ENCODE measurements around the gene TMEM222.

Gene TMEM222

DNA sequence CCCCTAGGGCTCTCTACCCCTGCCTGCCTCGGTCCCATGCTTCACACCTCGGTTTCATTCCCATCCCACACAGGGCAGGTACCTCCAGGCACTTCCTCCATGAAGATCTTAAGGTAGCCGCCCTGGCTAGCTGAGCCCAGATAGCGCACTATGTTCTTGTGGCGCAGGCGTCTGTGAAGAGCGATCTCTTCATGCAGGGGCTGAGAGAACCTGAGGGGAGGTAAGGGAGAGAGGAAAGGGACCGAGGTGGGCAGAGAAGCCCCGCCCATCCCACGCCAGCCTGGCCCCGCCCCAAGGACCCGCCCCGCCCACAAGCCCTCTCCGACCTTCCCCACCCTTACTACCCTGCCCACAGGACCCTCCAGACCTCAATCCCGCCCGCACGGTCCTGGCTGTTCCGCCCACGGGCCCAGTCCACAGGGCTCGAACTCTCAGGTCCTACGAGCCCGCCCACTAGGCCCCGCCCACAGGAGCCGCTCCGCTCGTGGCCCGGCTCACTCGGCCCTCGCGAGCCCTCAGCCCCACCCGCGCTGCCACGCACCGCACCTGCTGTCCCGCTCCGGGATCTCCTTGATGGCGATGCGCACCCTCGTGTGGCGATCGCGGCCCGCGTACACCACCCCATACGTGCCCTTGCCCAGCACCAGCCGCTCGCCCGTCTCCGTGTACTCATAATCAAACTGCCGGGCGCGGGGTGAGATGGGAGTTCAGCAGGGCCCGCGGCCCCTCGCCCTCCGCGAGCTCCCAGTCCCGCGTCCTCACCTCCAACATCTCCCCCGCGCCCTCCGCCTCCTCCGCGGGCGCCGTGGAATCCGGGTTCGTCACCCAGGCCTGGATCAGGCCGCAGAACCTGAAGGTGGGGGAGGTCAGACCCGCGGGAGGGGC is 38.4 kb downstream of the TMEM222 start:
- Mint-ChIP-seq H3K9me3 (no peaks in the 10 kb centered on the region), H3K4me1 (ENCODE audit: low read depth in 2 of 2) (peaks cover 27 to 64% of the 10 kb centered on the region in 2 donors), H3K27ac (peak overlapping the region; percentile 57 to 74), H3K36me3 (ENCODE audit: insufficient read depth) (peaks cover 24% of the 10 kb centered on the region), H3K4me3 (peak overlapping the region; percentile 65 to 84), H3K27me3 (no peaks in the 10 kb centered on the region)
- peak; percentile 15 for ATAC-seq (replicated peaks)
- peak in 2 of 3 experiments; percentile 44 to 45 for DNase-seq

DNA sequence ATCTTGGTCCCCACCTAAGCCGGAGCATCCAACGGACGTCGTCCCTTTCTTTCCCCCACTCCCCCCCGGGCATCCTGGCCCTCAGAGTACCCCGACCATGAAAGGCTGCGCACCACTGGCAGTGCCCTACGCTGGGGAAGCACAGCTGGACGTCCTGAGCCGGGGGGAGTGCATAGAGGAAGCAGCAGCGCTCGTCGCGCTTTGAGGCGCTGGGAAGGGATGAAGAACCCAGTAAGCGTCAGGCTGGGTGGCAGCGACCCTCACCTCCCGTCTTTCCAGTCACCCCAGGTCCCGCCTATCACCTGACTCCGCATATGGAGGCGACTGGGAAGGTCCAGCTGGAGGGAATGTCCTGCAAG is 39.1 kb downstream of the TMEM222 start:
- DNase-seq (no peak), ATAC-seq (replicated peaks) (no peak)
- H3K27ac Mint-ChIP-seq: no peak overlapping the region
- no peaks in the 10 kb centered on the region for H3K9me3 Mint-ChIP-seq
- peaks cover 25% of the 10 kb centered on the region for H3K36me3 Mint-ChIP-seq (ENCODE audit: insufficient read depth)
- no peaks in the 10 kb centered on the region for H3K27me3 Mint-ChIP-seq
- peaks cover 30 to 62% of the 10 kb centered on the region in 2 donors for H3K4me1 Mint-ChIP-seq (ENCODE audit: low read depth in 2 of 2)
- H3K4me3 Mint-ChIP-seq: peak overlapping the region; percentile 65 to 84

DNA sequence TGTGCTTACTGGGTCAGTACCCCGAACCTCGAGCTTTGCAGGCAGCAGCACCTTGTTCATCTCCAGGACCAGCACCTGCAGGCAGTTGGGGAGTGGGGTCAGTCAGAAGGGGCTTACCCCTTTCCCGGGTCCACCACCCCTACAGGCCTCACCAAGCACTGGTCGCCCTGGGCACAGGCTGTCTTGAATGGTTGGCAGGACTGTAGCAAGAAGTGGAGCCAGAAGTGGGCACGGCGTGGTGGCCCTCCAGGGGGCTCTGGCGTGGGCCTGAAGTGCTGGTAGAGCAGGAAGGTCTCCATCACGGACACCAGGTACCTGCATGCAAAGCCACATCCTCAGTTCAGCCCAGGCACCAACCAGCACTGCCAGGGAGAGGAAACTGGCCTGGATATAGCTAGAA is 39.6 kb downstream of the TMEM222 start:
- H3K27me3 Mint-ChIP-seq: no peaks in the 10 kb centered on the region
- ATAC-seq (replicated peaks): no peak
- peak overlapping the region in 1 of 2 donors; percentile 41 for H3K27ac Mint-ChIP-seq
- H3K9me3 Mint-ChIP-seq: no peaks in the 10 kb centered on the region
- H3K4me3 Mint-ChIP-seq: peak overlapping the region; percentile 65 to 84
- DNase-seq: no peak
- peaks cover 25% of the 10 kb centered on the region for H3K36me3 Mint-ChIP-seq (ENCODE audit: insufficient read depth)
- peaks cover 30 to 57% of the 10 kb centered on the region in 2 donors for H3K4me1 Mint-ChIP-seq (ENCODE audit: low read depth in 2 of 2)

DNA sequence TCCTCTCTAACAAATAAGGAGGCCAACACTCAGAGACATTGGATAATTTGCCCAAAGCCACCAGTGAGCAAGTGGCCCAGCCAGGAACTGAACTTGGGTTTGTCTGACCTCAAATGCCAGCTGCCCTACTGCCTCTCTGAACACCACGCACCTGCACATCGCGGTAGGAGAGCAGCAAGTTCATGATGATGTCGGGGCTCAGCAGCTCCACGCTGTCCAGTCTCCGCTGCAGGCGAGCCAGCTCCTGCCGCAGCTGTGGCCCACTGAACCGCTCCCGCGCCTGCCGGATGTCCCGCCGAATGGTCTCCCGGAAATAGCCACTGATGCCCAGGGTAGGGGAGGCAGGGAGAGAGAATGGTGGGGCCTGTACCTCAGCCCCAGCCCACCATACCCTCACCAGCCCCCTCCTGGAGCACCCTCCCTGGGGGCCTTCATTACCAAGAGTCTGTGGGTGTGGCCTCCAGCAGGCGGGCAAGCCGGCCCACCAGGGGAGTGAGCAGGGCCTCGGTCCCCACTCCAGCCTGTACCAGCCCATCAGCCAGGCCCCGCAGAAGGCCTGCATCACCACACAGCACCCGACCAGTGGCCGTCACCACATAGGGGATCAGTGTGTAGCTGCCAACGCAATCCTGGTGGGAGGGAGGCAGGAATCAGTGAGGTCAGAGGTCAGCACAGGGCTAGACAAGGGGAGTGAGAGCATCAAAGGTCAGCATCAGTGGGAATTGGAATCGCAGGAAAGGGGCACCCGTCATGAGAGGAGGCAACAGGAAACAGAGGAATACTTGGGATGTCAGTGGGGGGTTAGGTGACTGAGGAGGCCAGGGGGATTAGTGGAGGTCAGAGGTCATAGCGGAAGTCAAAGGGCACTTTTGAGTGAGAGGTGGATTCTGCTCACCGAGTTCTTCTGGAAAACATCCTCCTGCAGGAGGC is 42.1 kb downstream of the TMEM222 start:
- Mint-ChIP-seq H3K27ac (peak overlapping the region in 1 of 2 donors; percentile 72), H3K36me3 (ENCODE audit: insufficient read depth) (peaks cover 14% of the 10 kb centered on the region)
- no peak for DNase-seq

DNA sequence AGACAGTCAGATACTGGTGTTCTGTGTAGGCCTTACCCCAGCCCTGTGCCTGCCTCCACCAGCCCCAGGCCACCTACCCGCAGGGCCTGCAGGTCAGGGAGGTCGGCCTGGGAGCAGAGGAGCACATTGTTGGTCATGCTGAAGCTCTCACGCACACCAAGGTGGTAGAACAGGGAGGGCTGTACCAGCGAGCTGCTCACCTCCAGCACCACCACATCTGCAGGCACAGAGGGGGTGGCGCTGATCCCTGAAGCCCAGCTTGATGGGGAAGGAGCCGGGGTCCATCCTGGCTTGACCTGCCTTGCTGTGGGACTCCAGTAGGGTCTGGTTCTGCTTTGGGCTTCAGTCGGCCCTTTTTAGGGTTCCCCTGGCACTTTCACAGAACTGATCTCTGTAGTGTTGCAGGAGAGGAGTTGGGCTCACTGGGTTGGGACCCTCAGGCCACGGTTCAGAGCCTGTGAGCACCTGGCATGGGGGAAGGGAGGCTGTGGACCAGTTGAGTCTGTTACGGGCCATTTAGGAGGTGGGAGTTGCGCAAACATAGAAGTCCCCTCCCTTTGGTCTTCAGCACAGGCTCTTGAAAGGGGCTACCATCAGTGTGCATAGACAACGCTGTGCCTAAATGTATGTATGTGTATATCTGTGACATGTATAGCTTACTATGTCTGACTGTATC is 42.9 kb downstream of the TMEM222 start:
- DNase-seq (no peak), ATAC-seq (replicated peaks) (no peak)
- Mint-ChIP-seq H3K36me3 (ENCODE audit: insufficient read depth) (peaks cover 11% of the 10 kb centered on the region), H3K27ac (peak overlapping the region; percentile 72 to 75), H3K9me3 (no peaks in the 10 kb centered on the region), H3K4me1 (ENCODE audit: low read depth in 2 of 2) (peaks cover 19 to 38% of the 10 kb centered on the region in 2 donors), H3K4me3 (peak overlapping the region; percentile 90 to 91), H3K27me3 (no peaks in the 10 kb centered on the region)

More for the DNA sequence above, 42.1 kb downstream of the TMEM222 start:
- Mint-ChIP-seq H3K27me3 (no peaks in the 10 kb centered on the region), H3K4me3 (peak overlapping the region; percentile 35 to 51), H3K4me1 (ENCODE audit: low read depth in 2 of 2) (peaks cover 27 to 45% of the 10 kb centered on the region in 2 donors), H3K9me3 (no peaks in the 10 kb centered on the region)
- no peak for ATAC-seq (replicated peaks)

DNA sequence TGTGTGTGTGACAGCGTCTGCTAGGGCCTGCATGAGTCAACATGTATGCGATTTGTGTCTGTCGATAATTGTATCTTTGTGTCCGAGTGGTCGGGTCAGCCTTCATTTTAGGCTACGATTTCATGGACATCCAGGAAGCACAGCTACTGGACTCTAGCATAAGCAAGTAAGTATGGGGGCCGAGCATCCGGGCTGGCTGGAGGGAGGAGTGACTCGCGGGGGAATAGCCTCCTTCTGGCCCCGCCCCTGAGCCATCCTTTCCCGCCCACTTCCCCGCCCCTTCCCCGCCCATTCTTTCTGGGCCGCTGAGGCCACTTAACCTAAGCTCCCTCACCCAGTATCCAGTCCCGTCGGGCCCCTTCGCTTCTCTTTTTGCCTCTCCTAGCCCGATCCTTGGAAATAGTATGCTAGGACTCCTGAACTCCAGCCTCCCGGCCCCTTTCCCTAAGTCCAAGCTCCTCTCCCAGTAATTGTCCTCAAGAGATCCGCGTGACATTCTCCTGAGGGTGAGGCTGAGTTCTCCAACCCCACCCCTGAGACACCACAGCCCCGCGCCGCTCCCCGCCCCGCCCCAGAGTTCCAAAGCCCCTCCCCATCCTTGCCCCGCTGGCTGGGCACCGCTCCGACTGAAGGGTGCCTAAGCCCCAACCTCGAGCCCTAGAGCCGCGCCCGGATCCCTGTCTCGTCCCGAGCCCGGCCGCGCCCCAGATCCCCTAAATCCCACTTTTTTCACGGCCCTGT is 43.6 kb downstream of the TMEM222 start:
- peak; percentile 67 for ATAC-seq (replicated peaks)

DNA sequence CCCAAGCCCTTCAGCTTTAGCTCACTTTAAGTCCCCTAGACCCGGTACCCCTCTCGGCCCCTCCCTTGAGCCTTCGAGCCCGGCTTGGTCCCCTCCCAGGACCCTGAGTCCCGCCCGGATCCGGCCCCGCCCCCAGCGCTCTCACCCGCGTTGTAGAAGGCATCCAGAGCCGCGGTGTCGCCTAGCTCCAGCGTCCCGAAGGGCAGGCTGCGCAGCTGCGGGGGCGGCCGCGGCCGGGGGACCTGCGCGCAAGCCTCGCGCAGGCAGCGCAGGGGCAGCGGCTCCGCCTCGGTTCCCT is 44.1 kb downstream of the TMEM222 start:
- no peaks in the 10 kb centered on the region for H3K9me3 Mint-ChIP-seq
- no peaks in the 10 kb centered on the region for H3K27me3 Mint-ChIP-seq
- H3K4me1 Mint-ChIP-seq (ENCODE audit: low read depth in 2 of 2): peaks cover 13 to 29% of the 10 kb centered on the region in 2 donors
- peaks cover 8% of the 10 kb centered on the region for H3K36me3 Mint-ChIP-seq (ENCODE audit: insufficient read depth)
- peak; percentile 69 for ATAC-seq (replicated peaks)
- peak; percentile 51 to 67 (median 53) for DNase-seq
- H3K4me3 Mint-ChIP-seq: peak overlapping the region; percentile 90 to 91
- peak overlapping the region in 1 of 2 donors; percentile 75 for H3K27ac Mint-ChIP-seq

More for the DNA sequence above, 43.6 kb downstream of the TMEM222 start:
- Mint-ChIP-seq H3K4me1 (ENCODE audit: low read depth in 2 of 2) (peaks cover 13 to 32% of the 10 kb centered on the region in 2 donors), H3K9me3 (no peaks in the 10 kb centered on the region), H3K27me3 (no peaks in the 10 kb centered on the region), H3K4me3 (peak overlapping the region; percentile 90 to 91), H3K36me3 (ENCODE audit: insufficient read depth) (peaks cover 8% of the 10 kb centered on the region), H3K27ac (peak overlapping the region in 1 of 2 donors; percentile 75)
- DNase-seq: peak; percentile 46 to 64 (median 54)

DNA sequence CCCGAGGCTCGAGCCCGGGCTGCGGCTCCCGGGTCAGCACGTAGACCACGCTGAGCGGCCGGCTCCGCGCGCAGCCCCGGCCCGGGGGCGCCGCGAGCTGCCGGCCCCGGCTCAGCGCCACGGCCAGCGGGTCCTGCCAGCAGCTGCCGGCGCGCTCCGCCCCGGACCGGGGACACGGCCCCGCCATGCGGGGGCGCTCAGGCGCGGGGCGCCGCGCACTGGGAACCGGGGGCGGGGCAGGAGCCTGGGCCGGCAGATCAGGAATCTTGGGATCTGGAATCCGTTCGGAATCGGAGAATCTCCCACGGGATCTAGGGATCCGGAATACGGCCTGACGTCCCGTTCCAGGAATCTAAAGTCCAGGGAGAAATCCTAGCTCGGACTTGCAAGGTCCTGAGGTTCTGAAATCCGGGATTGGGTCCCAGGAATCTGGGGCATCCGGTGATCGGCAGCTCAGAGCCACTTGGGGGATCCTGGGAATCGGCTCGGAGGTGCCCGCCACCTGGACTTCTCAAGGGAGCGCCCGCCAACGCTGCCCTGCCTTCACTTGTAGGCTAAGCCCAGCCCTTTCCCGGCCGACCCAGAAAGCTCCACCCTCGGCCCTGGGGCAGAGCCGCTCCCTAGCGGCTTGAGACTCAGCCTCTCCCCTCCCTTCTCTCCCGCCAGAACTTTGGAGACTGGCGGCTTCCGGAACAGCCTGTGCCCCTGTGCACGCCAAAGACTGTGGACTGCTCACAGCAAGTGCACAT is 44.6 kb downstream of the TMEM222 start, which contains the start of gene MAP3K6:
Gene MAP3K6 (minus strand): TSS at position 551 of the 749 bp plus-strand sequence. CDS start 364 bp downstream, at position 187.
- H3K27me3 Mint-ChIP-seq: no peaks in the 10 kb centered on the region
- peak; percentile 54 for ATAC-seq (replicated peaks)
- DNase-seq: peak in 1 of 3 experiments; percentile 38
- H3K27ac Mint-ChIP-seq: peak within 1 kb of the TSS in 1 of 2 donors; percentile 75
- peak within 1 kb of the TSS; percentile 90 to 91 for H3K4me3 Mint-ChIP-seq
- H3K36me3 Mint-ChIP-seq (ENCODE audit: insufficient read depth): peaks cover 8% of the 10 kb centered on the region
- H3K4me1 Mint-ChIP-seq (ENCODE audit: low read depth in 2 of 2): peaks cover 13 to 29% of the 10 kb centered on the region in 2 donors
- no peaks in the 10 kb centered on the region for H3K9me3 Mint-ChIP-seq

DNA sequence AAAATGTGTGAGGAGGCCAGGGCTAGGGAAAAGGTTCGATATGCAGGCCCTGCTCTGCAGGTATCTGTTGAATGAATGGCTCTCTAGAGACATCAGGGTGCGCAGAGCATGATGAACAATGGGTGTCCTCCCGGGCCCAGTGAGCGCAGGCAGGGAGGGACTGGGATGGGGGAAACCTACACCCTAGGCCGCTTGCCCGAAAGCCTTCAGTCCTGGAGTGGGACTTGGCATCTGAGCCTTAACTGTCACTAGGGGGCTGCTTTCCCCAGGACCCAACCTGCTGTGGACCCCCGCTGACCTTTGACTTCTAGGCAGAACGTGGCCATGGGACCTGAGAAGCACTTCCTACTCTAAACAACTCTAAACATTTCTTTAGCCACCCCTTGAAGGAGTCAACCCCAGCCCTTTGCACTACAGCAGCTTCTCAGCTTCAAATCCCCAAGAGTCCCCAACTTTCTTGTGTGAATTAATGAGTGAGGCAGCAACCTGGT is 45.2 kb downstream of the TMEM222 start:
- peak overlapping the region in 1 of 2 donors; percentile 51 for H3K27ac Mint-ChIP-seq
- no peaks in the 10 kb centered on the region for H3K27me3 Mint-ChIP-seq
- H3K4me1 Mint-ChIP-seq (ENCODE audit: low read depth in 2 of 2): peaks cover 13 to 29% of the 10 kb centered on the region in 2 donors
- DNase-seq: no peak
- H3K36me3 Mint-ChIP-seq (ENCODE audit: insufficient read depth): peaks cover 8% of the 10 kb centered on the region
- no peaks in the 10 kb centered on the region for H3K9me3 Mint-ChIP-seq
- peak overlapping the region; percentile 66 to 80 for H3K4me3 Mint-ChIP-seq
- no peak for ATAC-seq (replicated peaks)

DNA sequence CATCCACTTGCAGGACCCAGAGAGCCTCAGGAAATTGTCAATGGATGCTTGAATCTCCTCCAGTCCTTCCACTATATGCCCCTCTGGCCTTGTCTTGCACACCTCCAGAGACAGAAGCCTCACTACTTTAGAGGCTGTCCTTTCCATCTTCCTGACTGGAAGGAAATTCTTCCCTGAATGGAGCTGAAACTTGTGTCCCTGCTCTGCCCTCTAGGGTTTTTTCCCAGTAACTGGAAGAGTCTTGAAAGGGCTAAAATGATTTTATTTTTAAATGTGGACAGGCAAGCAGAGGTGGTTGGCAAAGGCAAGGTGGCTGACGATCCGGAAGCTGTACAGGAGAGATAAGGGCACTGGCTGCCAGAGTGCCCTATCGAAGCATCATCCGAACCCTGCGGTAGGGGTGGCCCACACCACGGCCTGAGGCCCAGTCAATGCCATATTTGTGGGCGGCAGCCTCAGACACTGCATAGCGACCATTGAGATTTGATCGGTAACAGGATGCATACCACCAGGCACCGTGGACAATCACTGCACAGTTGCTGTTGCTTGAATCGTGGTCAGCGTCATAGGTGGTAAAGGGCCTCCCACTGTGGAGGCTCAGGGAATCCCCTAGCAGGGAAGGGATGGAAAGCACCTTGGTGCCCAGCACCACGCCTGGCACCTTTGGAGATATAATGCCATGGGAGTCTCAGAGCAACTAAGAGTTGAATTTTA is 47.1 kb downstream of the TMEM222 start:
- Mint-ChIP-seq H3K27ac (no peak overlapping the region), H3K4me3 (no peak overlapping the region), H3K27me3 (no peaks in the 10 kb centered on the region), H3K4me1 (ENCODE audit: low read depth in 2 of 2) (peaks cover 13 to 26% of the 10 kb centered on the region in 2 donors), H3K9me3 (no peaks in the 10 kb centered on the region), H3K36me3 (ENCODE audit: insufficient read depth) (peaks cover 8% of the 10 kb centered on the region)
- no peak for DNase-seq
- no peak for ATAC-seq (replicated peaks)

DNA sequence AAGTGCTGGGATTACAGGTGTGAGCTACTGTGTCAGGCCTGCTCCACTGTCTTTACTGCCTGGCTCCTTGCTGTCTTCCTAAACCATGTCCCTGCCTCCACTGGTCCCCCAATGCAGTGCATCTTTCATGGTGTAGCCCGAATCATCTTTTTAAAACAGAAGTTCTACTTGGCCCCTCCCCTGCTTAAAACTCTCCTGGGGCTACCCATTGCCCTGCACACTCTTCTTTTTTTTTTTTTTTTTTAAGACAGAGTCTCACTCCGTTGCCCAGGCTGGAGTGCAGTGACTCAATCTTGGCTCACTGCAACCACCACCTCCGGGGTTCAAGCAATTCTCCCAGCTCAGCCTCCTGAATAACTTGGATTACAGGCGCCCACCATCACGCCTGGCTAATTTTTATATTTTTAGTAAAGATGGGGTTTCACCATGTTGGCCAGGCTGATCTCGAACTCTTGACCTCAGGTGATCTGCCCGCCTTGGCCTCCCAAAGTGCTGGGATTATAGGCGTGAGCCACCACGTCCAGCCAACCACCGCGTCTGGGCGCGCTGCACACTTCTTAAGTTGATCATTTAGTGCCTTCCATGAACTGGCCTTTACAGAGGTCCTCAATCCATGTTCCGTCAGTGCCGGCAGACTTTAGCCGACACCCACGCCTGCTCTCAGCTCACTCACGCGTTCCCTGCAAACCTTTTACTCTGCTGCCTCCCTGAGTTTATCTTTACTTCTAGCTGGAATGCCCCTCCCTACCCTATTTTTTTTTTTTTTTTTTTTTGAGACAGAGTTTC is 50.3 kb downstream of the TMEM222 start:
- H3K9me3 Mint-ChIP-seq: no peaks in the 10 kb centered on the region
- DNase-seq: no peak
- H3K4me1 Mint-ChIP-seq (ENCODE audit: low read depth in 2 of 2): peaks cover 0 to 6% of the 10 kb centered on the region in 2 donors
- no peak overlapping the region for H3K27ac Mint-ChIP-seq
- H3K27me3 Mint-ChIP-seq: peaks cover 0 to 8% of the 10 kb centered on the region in 2 donors
- ATAC-seq (replicated peaks): no peak
- H3K36me3 Mint-ChIP-seq (ENCODE audit: insufficient read depth): peaks cover 3% of the 10 kb centered on the region
- no peak overlapping the region for H3K4me3 Mint-ChIP-seq
